Measurements from ENCODE around the gene CELF4.
A peak's percentile ranks its signal among the peaks of the same experiment; 100 is the strongest.

The CELF4 gene

GRCh38 chr18:37582261-37582660, 16.7 kb upstream of the CELF4 start:
- TF ChIP-seq GABPA (IDR thresholded peaks at IDR 0.05; ENCODE audit: low read depth) = no peak
- TF ChIP-seq CTCF (IDR thresholded peaks at IDR 0.05; ENCODE audit: insufficient read depth, low read length) = no peak
- no peak for TF ChIP-seq POLR2AphosphoS5 (IDR thresholded peaks at IDR 0.05; ENCODE audit: low read depth)
- TF ChIP-seq, protein P1, sequence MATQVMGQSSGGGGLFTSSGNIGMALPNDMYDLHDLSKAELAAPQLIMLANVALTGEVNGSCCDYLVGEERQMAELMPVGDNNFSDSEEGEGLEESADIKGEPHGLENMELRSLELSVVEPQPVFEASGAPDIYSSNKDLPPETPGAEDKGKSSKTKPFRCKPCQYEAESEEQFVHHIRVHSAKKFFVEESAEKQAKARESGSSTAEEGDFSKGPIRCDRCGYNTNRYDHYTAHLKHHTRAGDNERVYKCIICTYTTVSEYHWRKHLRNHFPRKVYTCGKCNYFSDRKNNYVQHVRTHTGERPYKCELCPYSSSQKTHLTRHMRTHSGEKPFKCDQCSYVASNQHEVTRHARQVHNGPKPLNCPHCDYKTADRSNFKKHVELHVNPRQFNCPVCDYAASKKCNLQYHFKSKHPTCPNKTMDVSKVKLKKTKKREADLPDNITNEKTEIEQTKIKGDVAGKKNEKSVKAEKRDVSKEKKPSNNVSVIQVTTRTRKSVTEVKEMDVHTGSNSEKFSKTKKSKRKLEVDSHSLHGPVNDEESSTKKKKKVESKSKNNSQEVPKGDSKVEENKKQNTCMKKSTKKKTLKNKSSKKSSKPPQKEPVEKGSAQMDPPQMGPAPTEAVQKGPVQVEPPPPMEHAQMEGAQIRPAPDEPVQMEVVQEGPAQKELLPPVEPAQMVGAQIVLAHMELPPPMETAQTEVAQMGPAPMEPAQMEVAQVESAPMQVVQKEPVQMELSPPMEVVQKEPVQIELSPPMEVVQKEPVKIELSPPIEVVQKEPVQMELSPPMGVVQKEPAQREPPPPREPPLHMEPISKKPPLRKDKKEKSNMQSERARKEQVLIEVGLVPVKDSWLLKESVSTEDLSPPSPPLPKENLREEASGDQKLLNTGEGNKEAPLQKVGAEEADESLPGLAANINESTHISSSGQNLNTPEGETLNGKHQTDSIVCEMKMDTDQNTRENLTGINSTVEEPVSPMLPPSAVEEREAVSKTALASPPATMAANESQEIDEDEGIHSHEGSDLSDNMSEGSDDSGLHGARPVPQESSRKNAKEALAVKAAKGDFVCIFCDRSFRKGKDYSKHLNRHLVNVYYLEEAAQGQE (IDR thresholded peaks at IDR 0.05; ENCODE audit: insufficient replicate concordance, low read depth) = no peak
- TF ChIP-seq SPI1 (IDR thresholded peaks at IDR 0.05; ENCODE audit: borderline replicate concordance, low read depth) = no peak
- H3K27ac ChIP-seq (replicated peaks) = no peak overlapping the region
- H3K4me3 ChIP-seq (replicated peaks; ENCODE audit: insufficient read depth, low read length) = no peak overlapping the region
- H3K27me3 ChIP-seq (ENCODE audit: insufficient read depth, poor library complexity, severe bottlenecking) = peaks cover 8% of the 10 kb centered on the region
- DNase-seq (ENCODE audit: low read depth in 1 of 2, low spot score in 1 of 2) = no peak

DNA sequence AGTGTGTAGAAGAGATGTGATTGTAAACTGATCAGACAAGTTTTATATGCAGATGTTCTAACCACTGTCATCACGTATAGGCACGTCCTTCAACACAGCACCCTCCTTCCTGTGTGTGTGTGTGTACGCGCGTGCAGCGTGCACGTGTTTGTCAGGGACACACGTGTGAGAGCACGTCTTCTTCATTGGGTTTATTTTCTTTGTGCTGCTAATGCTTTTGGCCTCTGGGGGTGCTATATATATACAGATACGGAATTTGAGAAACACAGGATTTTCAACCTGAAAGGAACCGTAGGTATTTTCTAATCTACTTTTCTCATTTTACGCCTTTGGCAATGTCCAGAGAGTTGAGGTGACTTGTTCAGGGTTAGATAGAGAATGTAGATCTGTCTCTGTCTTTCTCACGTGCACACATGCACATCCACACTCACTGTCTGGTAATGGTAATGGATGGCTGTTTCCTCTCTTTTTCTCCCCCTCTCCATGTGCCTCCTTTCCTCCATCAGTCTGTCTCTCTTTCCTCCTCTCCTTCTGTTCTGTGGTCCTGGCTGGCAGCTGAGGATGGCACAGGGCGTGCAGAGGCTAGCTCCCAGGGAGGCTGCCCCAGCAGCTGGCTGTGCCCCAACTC, 13.4 kb upstream of the CELF4 start:
- Histone ChIP-seq H3K27me3 (ENCODE audit: insufficient read depth, poor library complexity, severe bottlenecking) (peaks cover 8% of the 10 kb centered on the region), H3K27ac (replicated peaks) (no peak overlapping the region), H3K4me3 (replicated peaks; ENCODE audit: insufficient read depth, low read length) (no peak overlapping the region)
- DNase-seq (ENCODE audit: low read depth in 1 of 2, low spot score in 1 of 2) = peak; percentile 22 to 33
- peak; percentile 40 for TF ChIP-seq CTCF (IDR thresholded peaks at IDR 0.05; ENCODE audit: insufficient read depth, low read length)
- no peak for TF ChIP-seq GABPA (IDR thresholded peaks at IDR 0.05; ENCODE audit: low read depth)
- TF ChIP-seq, protein P1 (IDR thresholded peaks at IDR 0.05; ENCODE audit: insufficient replicate concordance, low read depth) = no peak
- no peak for TF ChIP-seq SPI1 (IDR thresholded peaks at IDR 0.05; ENCODE audit: borderline replicate concordance, low read depth)
- no peak for TF ChIP-seq POLR2AphosphoS5 (IDR thresholded peaks at IDR 0.05; ENCODE audit: low read depth)

GRCh38 chr18:37578182-37578678, 12.6 kb upstream of the CELF4 start:
- no peak overlapping the region for H3K27ac ChIP-seq (replicated peaks)
- H3K27me3 ChIP-seq (ENCODE audit: insufficient read depth, poor library complexity, severe bottlenecking) = peaks cover 8% of the 10 kb centered on the region
- TF ChIP-seq CTCF (IDR thresholded peaks at IDR 0.05; ENCODE audit: insufficient read depth, low read length) (no peak), POLR2AphosphoS5 (IDR thresholded peaks at IDR 0.05; ENCODE audit: low read depth) (no peak), GABPA (IDR thresholded peaks at IDR 0.05; ENCODE audit: low read depth) (no peak), SPI1 (IDR thresholded peaks at IDR 0.05; ENCODE audit: borderline replicate concordance, low read depth) (no peak)
- TF ChIP-seq, protein P1 (IDR thresholded peaks at IDR 0.05; ENCODE audit: insufficient replicate concordance, low read depth) = no peak
- no peak for DNase-seq (ENCODE audit: low read depth in 1 of 2, low spot score in 1 of 2)
- no peak overlapping the region for H3K4me3 ChIP-seq (replicated peaks; ENCODE audit: insufficient read depth, low read length)
